RWPE1 (cell line): ENCODE data around the gene FMN2.

Source experiments
- CTCF ChIA-PET: fragments of 350-600 bp; sonication (Branson Sonifier 250); formaldehyde crosslinking; extraction: SDS; loops from one replicate; lab custom pipeline; 2021; lab: Yijun Ruan, JAX
- POLR2A ChIA-PET: fragments of 400-600 bp; formaldehyde crosslinking; extraction: SDS; loops from one replicate; lab custom pipeline; 2020; ENCODE audit warnings: antibody characterized with exemption; ENCODE audit not compliant: low non-redundant PET; lab: Yijun Ruan, JAX
- DNase-seq: peaks from one replicate; pipeline ENCODE4 v3.0.0; 2012; ENCODE audit warnings: low spot score
- H3K27ac ChIP-seq: fragments of 450-650 bp; 2 replicates; pipeline ENCODE4 v1.5.1; 2017
- TF ChIP-seq, protein P1 (sequence below): fragments of 450-650 bp; conservative IDR thresholded peaks from 2 replicates; pipeline ENCODE4 v1.5.1; 2017; ENCODE audit warnings: low read depth, mild to moderate bottlenecking

FMN2 gene

GRCh38 chr1:240164742-240165141 is 73.1 kb downstream of the FMN2 start:
- ChIA-PET CTCF (interaction anchor here (0.5 to 0.6 kb wide), 2 partner anchors 723 to 1508 kb away, joined by 3 to 6 read pairs; no protein-coding TSS in a partner anchor), POLR2A (no interaction called here)
- DNase-seq, result no peak
- TF ChIP-seq, protein P1, sequence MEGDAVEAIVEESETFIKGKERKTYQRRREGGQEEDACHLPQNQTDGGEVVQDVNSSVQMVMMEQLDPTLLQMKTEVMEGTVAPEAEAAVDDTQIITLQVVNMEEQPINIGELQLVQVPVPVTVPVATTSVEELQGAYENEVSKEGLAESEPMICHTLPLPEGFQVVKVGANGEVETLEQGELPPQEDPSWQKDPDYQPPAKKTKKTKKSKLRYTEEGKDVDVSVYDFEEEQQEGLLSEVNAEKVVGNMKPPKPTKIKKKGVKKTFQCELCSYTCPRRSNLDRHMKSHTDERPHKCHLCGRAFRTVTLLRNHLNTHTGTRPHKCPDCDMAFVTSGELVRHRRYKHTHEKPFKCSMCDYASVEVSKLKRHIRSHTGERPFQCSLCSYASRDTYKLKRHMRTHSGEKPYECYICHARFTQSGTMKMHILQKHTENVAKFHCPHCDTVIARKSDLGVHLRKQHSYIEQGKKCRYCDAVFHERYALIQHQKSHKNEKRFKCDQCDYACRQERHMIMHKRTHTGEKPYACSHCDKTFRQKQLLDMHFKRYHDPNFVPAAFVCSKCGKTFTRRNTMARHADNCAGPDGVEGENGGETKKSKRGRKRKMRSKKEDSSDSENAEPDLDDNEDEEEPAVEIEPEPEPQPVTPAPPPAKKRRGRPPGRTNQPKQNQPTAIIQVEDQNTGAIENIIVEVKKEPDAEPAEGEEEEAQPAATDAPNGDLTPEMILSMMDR, result no peak
- H3K27ac ChIP-seq, result no peak overlapping the region

DNA sequence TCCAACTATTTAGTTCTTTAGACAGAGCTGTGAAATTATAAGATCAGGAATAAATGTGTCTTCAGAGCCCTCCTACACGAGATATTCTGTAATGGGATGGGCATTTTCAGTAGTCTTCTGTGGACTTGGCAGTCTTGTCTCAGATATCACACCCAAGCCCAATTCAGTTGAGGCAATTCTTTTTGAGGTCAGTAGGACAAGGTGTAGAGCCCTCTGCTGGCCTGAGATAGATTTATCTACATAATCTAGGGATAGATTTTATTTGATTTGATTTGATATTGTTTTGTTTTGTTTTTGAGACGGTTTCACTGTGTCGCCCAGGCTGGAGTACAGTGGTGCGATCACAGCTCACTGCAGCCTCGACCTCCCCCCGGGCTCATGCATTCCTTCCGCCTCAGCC is 77.5 kb downstream of the FMN2 start:
- DNase-seq, result peak; percentile 23
- CTCF ChIA-PET, result interaction anchor here (0.6 kb wide), 1 partner anchor 119 kb away, joined by 5 read pairs; no protein-coding TSS in a partner anchor
- POLR2A ChIA-PET, result no interaction called here
- H3K27ac ChIP-seq, result no peak overlapping the region
- TF ChIP-seq, protein P1, result no peak

GRCh38 chr1:240170266-240170665 is 78.6 kb downstream of the FMN2 start:
- TF ChIP-seq, protein P1, result no peak
- no peak for DNase-seq
- ChIA-PET CTCF (no interaction called here), POLR2A (no interaction called here)
- H3K27ac ChIP-seq, result no peak overlapping the region

- ChIA-PET CTCF (no interaction called here), POLR2A (no interaction called here)
- TF ChIP-seq, protein P1, result no peak
- H3K27ac ChIP-seq, result no peak overlapping the region
- DNase-seq, result no peak
Measured at GRCh38 chr1:240170806-240171205, 79.1 kb downstream of the FMN2 start.

DNA sequence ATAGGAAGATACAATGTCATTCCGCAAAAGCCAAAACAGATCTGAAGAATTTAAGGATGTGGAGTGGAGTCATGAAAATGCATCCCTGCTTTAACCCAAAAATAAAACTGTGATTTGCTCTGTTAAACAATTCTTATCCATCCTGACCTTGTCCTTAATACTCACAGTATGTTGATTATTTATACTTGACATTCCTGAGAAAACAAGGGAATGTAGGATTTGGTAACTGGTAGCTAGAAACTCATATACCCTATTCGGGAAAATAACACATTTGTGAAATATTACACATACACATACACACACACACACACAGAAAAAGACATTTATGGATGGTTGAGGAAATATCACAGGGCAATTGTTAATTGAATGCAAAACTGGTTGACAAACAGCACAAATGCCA is 80.2 kb downstream of the FMN2 start:
- ChIA-PET POLR2A (no interaction called here), CTCF (no interaction called here)
- TF ChIP-seq, protein P1, result no peak
- no peak for DNase-seq
- H3K27ac ChIP-seq, result no peak overlapping the region

DNA sequence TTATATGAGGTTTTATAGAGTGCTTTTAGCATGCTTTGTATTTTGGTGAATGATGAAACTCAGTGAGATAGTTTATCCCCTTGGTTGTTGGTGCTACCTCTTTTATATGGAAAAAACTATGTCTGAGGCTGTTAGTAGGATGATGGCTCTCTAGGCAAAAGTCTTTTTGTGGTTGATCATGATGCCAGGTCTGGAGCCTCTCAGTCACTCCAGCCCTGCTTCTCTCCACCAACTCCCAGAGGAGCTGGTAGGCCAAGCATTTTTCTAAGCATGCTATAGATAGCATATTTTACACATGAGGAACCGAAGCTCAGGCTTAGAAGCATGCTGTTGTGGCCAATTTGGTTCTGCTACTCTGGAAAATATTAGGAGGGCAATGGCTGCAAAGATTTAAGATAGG is 82.2 kb downstream of the FMN2 start:
- POLR2A ChIA-PET, result no interaction called here
- TF ChIP-seq, protein P1, result no peak
- H3K27ac ChIP-seq, result no peak overlapping the region
- DNase-seq, result no peak
- CTCF ChIA-PET, result no interaction called here
